GM12891 (cell line): ENCODE measurements around the gene AASDHPPT.

Source experiments
- PAX5 ChIP-seq: IDR thresholded peaks from 2 replicates; pipeline ENCODE4 v1.6.1; 2011; ENCODE audit warnings: low read length, moderate library complexity, mild to moderate bottlenecking; ENCODE audit not compliant: insufficient read depth, severe bottlenecking
- POLR2A ChIP-seq: IDR thresholded peaks from 2 replicates; pipeline ENCODE4 v1.6.1; 2011; ENCODE audit warnings: low read depth, low read length, control low read depth
- POLR2AphosphoS5 ChIP-seq: IDR thresholded peaks from 2 replicates; pipeline ENCODE4 v1.6.1; 2011; ENCODE audit warnings: low read depth, low read length, control low read depth
- TAF1 ChIP-seq: IDR thresholded peaks from 2 replicates; pipeline ENCODE4 v1.6.1; 2011; ENCODE audit warnings: low read depth, low read length, control low read depth

DNA sequence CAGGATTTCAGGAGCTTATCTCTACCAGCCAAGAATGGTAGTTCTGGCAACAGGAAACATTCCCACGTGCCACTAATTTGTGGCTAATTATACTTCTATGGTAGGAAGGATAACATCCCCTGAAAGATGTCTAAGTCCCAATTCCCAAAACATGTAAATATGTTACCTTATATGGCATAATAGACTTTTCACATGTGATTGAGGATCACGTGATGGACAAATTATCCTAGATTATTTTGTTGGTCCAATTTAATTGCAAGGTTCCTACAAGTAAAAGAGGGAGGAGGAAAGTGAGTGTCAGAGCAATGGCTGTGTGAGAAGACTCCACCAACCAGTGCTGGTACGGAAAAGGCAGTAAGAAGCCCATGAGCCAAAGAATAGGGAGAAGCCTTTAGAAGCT lies 45.5 kb upstream of the AASDHPPT start:
- no peak for TF ChIP-seq POLR2A
- no peak for TF ChIP-seq POLR2AphosphoS5
- no peak for TF ChIP-seq TAF1
- TF ChIP-seq PAX5: no peak
